ENCODE results near the gene CLASRP. TPM values are rescaled to one million over a fixed set of nuclear protein-coding genes. Genes with fewer than 3 reads are reported as not detected.

The CLASRP gene
- polyA plus RNA-seq, 2 of the 4 experiments (the other 2 are of a cell fraction) = 39.0 to 86.4 TPM

GRCh38 chr19:45114116-45114515, 75.3 kb downstream of the CLASRP start (continued):
- no peak for TF ChIP-seq RAD21 (conservative IDR thresholded peaks at IDR 0.05 in 1 of 2, IDR thresholded peaks at IDR 0.05 in 1 of 2)
- no peak for TF ChIP-seq POLR2A (IDR thresholded peaks at IDR 0.05; ENCODE audit: low read length)

GRCh38 chr19:45115809-45116615, 77.2 kb downstream of the CLASRP start:
- no peak; a peak in 1 of 6 replicates for ATAC-seq
- FAIRE-seq = no peak
- CTCF ChIA-PET = interaction anchor here (1.3 to 2.2 kb wide), 3 partner anchors 14 to 62 kb away, joined by 4 to 6 read pairs (median 6); partner anchors contain the start of gene TRAPPC6A

GRCh38 chr19:45117167-45117594, 78.3 kb downstream of the CLASRP start:
- WGBS (ENCODE audit: missing lambda C conversion rate) = 95% methylated on average over 16 of the region's 16 CpGs
- ChIA-PET POLR2A (no interaction called here), CTCF (interaction anchor here (1.0 to 2.2 kb wide), 8 partner anchors 9 to 43 kb away, joined by 3 to 8 read pairs (median 4); partner anchors contain the start of gene NKPD1)
- H3K4me3 ChIP-seq = no peak overlapping the region
- no peak; a peak in 1 of 6 replicates for ATAC-seq
- no peak overlapping the region for H3K4me2 ChIP-seq
- FAIRE-seq = no peak
- H3K4me1 ChIP-seq = peaks cover 15% of the 10 kb centered on the region
- TF ChIP-seq HDAC2 (IDR thresholded peaks at IDR 0.05) (no peak), MYC (IDR thresholded peaks at IDR 0.05; ENCODE audit: borderline replicate concordance, low read length) (no peak)
- H3K27ac ChIP-seq = no peak overlapping the region
- DNase-seq (ENCODE audit: low read depth in 1 of 2, low spot score in 1 of 2) = no peak
- H3K9me3 ChIP-seq = no peaks in the 10 kb centered on the region

More at GRCh38 chr19:45115809-45116615, 77.2 kb downstream of the CLASRP start:
- POLR2A ChIA-PET = interaction anchor here (0.8 kb wide), 1 partner anchor 23 kb away, joined by 3 read pairs; the partner anchor contains the start of gene PPP1R37
- Histone ChIP-seq H3K27ac (no peak overlapping the region), H3K9me3 (no peaks in the 10 kb centered on the region), H3K4me3 (no peak overlapping the region), H3K4me1 (peaks cover 15% of the 10 kb centered on the region), H3K4me2 (no peak overlapping the region)
- 92% methylated on average over 17 of the region's 21 CpGs for WGBS (ENCODE audit: missing lambda C conversion rate)
- TF ChIP-seq TFCP2L1 (CRISPR knock-in tag; IDR thresholded peaks at IDR 0.05) = no peak
- no peak for TF ChIP-seq HMGXB4 (CRISPR knock-in tag; IDR thresholded peaks at IDR 0.05; ENCODE audit: borderline replicate concordance)
- TF ChIP-seq E2F6 (IDR thresholded peaks at IDR 0.05; ENCODE audit: borderline replicate concordance, low read depth) = no peak
- TF ChIP-seq HDAC2 (IDR thresholded peaks at IDR 0.05) = no peak
- no peak for TF ChIP-seq BHLHE40 (IDR thresholded peaks at IDR 0.05; ENCODE audit: low read depth, low read length)
- TF ChIP-seq SMC3 (IDR thresholded peaks at IDR 0.05) = no peak
- TF ChIP-seq ZNF302 (CRISPR knock-in tag; IDR thresholded peaks at IDR 0.05) = no peak
- no peak for TF ChIP-seq RCOR1 (IDR thresholded peaks at IDR 0.05; ENCODE audit: low read depth, low read length)
- TF ChIP-seq ATOH8 (CRISPR knock-in tag; IDR thresholded peaks at IDR 0.05; ENCODE audit: low read depth) = no peak
- no peak for TF ChIP-seq CBX8 (IDR thresholded peaks at IDR 0.05)
- no peak for DNase-seq (ENCODE audit: low read depth in 1 of 2, low spot score in 1 of 2)

GRCh38 chr19:45117671-45118070, 78.8 kb downstream of the CLASRP start:
- FAIRE-seq (no peak), ATAC-seq (peak in 1 of 2 experiments; percentile 18; a peak in 3 of 6 replicates), DNase-seq (ENCODE audit: low read depth in 1 of 2, low spot score in 1 of 2) (no peak)
- CTCF ChIA-PET = interaction anchor here (1.0 to 2.2 kb wide), 9 partner anchors 8 to 43 kb away, joined by 3 to 9 read pairs (median 5); partner anchors contain the start of gene NKPD1
- Histone ChIP-seq H3K4me2 (no peak overlapping the region), H3K4me3 (no peak overlapping the region), H3K27ac (no peak overlapping the region), H3K4me1 (peaks cover 15% of the 10 kb centered on the region), H3K9me3 (no peaks in the 10 kb centered on the region)
- 63% methylated on average over 6 of the region's 12 CpGs for WGBS (ENCODE audit: missing lambda C conversion rate)
- POLR2A ChIA-PET = no interaction called here
- no peak for TF ChIP-seq RCOR1 (IDR thresholded peaks at IDR 0.05; ENCODE audit: low read depth, low read length)

Data from A549 (cell line).